Measurements from ENCODE around the gene AP2A2.

AP2A2 gene

DNA sequence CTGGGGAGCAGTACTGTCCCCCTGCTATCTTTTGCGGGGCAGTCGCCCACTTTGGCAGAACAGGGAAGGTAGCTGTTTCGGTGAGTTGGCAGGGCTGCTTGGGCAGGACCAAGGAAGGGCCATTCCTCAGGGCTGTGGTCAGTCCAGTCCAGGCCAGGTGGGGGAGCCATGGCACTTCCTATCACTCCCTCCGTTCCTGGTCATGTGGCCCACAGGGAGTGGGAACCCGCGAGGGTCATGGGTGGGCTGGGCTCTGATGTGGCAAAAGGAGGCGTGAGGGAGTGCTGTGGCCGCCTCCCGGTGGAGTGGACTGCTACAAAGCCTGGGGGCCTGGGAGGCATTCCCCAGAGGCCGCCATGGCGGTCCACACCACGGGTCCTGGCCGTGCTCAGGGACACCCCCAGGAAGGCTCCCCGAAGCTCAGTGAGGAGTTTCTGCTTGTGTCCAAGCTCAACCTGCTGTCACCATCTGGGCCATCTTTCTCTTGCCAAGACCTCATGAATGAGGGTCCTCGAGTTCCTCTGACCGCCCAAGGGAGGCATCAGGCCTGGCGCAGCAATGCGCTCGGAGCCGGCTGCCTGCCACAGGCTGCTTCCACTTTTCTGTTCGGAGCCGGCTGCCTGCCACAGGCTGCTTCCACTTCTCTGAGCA lies 27.0 kb upstream of the AP2A2 start:
- peak; percentile 35 for DNase-seq (ENCODE audit: low read depth)

DNA sequence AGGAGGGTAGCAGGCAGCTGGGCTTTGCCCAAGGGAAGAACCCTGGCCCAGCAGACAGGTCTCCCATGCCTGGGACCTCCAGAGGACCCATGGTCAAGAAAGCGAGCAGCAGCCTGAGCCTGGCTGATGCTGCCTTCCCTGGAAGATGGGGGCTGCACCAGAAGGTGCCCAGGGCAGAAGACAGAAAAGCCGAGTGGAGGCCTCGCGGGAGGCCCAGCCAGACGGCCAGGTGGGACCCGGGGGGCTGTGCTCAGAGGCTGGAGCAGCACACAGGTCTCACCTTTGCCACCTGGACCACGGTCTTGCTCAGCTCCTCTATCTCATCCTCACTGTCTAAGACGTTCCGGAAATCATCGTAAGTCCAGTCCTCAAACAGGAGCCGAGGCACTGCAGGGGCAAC lies 25.9 kb upstream of the AP2A2 start:
- DNase-seq (ENCODE audit: low read depth) = no peak

DNA sequence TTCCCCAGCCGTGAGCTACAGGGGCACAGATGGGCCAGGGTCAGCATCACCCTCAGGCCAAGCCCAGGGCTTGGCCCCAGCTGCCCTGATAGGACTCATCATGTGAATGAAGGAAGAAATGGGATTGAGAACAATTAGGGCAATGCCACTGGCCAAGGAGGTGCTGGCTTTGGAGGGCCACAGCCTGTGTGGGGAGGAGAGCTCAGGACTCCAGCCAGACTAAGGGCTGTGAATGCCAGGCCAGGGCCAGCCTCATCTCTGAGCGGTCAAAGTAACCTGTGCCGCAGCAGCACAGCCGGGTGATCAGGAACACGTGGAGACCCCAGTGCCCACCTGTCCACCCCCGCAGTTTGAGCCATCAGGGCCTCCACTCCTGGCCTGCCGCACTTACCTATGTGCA lies 25.1 kb upstream of the AP2A2 start:
- no peak for DNase-seq (ENCODE audit: low read depth)

DNA sequence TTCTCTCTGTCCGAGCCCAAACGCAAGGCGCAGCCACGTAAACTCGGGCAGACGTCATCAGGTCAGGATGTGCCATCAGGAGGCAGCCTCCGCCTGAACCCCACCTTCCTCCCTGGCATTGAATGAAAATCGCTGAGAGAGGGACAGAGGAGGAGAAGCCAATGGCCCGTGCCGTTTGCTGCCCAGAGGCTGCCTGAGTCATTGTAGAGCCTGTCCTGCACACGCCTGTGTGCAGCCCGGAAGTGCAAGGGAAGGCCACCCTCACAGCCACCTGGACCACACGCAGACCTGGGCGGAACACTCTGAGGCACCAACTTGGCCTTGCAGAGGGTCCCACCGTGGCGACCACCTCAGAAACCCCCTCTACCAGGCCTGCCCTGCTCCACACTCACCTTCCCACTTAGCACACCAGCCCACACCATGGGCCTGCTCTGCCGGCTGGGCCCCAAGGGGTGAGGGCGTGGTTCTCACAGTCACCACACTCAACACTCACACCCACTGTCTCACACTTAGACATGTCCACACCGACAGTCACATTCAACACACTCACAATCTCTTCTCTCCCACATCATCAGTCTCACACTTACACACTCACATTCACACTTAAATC lies 24.1 kb upstream of the AP2A2 start:
- DNase-seq (ENCODE audit: low read depth) = no peak

DNA sequence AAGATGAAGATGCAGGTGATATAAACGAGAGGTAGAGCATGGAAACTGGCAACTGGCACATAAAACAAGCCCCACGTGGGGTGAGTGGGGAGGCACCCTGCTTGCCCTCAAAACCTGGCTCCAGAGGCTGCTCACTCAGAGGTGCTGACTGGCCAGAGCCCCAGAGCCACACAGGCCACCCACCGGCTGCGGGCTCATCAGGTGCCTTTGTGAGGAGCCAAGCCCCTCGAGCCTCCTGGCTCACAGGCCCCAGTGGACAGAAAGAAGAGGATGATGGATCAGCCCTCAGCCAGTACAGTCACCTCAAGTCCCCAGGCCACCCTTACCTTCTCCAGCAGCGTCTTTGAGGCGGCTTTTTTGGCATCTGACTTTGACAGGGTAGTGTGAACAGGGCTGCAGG lies 21.3 kb upstream of the AP2A2 start:
- no peak for DNase-seq (ENCODE audit: low read depth)

DNA sequence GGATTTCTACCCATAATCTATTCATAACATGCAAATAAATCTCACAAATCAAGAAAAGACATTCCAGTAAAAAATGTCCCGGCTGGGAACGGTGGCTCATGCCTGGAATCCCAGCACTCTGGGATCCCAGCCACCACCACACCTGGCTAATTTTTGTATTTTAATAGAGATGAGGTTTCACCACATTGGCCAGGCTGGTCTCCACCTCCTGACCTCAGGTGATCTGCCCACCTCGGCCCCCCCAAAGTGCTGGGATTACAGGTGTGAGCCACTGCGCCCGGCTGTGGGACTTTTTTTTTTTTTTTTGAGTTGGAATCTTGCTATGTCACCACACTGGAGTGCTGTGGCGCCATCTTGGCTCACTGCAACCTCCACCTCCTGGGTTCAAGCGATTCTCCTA lies 19.7 kb upstream of the AP2A2 start:
- no peak for DNase-seq (ENCODE audit: low read depth)

DNA sequence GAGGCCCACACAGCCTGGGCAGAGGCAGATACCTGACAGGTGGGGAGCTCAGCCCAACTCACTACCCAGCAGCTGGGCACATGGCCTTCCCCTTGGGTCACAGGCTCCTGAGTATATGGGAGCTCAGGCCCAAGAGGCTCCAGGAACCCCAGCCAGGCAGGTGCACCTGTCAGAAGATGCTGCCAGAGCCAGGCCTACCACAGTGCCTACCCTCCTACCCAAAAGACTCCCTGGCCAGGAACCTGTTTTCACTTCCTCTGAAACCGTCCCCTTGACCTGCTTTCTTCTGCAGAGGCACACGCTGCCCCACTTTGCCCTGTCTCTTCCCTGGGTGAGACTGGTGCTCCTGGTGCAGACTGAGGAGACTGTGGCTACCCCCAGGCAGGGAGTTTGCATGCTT lies 18.0 kb upstream of the AP2A2 start:
- DNase-seq (ENCODE audit: low read depth) = no peak

DNA sequence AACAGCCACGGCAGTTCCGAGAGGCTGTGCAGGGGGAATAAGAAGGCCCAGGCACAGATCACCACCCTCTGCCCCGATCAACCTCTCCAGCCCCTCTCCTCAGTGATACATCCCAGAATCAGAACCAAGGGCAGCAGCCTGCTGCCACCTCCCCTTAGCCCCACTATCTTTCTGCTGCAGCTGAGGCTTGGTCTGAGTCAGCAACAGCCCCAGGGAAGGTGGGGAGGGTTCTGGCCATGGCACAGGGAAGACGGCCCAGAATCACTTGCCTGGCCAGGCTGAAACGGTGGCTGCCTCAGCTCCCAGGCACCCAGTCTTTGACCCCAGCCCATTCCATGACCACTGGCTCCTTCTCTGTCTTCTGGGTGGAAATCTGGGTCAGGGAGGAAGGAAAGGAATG lies 17.4 kb upstream of the AP2A2 start:
- DNase-seq (ENCODE audit: low read depth) = peak; percentile 56

DNA sequence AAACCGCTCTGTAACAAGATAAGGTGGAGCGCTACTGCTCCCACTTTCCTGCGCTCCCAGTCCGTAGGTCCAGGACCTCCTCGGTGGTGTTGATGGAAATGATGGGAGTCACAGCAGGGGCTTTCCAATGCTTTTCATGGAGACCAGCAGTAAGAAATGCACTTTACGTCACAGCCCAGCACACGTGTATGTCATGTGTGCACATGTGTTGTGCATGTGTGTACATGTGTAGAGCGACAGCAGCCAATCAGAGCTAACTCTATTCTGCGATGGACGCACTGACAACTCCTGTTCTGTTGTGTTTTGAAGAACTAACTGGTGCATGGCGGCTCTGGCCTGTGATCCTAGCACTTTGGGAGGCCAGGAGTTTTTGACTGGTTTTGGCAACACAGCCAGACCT lies 16.3 kb upstream of the AP2A2 start:
- no peak for DNase-seq (ENCODE audit: low read depth)

DNA sequence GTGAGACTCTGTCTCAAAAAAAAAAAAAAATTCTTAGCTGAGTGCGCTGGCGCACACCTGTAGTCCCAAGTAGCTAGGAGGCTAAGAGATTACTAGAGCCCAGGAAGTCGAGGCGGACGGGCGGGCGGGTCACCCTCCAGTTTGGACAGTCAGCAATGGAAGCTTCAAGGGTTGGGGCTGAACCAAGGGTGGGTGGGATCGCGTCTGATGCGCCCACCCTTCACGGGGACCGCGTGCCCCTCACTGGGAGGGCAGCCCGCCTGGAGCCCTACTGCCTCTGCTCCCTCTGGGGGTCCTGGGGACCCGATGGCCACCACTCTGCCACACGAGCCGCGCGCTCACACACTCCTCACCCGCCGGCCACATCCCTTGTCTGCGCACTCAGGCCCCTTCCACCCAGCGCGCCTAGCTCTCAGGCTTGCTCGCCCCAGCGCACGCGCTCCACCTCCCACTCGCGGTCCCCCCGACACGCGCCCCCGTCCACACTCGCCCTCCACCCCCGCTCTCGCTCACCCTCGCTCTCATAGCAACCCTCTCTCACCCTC lies 15.6 kb upstream of the AP2A2 start:
- peak; percentile 31 for DNase-seq (ENCODE audit: low read depth)

DNA sequence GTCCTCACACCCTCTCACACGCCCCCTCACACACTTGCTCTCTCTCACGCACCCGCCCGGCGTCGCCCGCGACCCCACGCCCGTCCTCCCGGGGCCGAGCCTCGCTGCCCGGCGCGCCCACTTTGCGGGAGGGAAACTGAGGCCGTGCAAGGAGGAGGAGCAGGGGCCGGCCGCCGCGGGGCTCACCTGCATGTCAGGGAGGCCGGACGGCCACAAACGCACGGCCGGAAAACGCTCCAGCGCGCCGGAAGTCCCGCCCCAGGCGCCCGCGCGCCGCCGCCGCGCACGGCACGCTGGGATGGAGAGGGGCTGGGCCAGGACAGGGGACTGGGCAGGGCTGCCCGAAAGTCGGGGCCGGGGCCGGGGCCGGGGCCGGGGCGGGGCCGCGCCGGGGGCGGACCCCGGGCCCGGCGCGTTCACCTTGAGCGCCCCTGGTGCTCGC lies 15.1 kb upstream of the AP2A2 start, which contains the start of gene CHID1:
TSS of gene CHID1 (minus strand) at position 222 of the 442 bp plus-strand sequence. CDS start 5,994 bp downstream, outside the sequence.
- peak; percentile 86 for DNase-seq (ENCODE audit: low read depth)

DNA sequence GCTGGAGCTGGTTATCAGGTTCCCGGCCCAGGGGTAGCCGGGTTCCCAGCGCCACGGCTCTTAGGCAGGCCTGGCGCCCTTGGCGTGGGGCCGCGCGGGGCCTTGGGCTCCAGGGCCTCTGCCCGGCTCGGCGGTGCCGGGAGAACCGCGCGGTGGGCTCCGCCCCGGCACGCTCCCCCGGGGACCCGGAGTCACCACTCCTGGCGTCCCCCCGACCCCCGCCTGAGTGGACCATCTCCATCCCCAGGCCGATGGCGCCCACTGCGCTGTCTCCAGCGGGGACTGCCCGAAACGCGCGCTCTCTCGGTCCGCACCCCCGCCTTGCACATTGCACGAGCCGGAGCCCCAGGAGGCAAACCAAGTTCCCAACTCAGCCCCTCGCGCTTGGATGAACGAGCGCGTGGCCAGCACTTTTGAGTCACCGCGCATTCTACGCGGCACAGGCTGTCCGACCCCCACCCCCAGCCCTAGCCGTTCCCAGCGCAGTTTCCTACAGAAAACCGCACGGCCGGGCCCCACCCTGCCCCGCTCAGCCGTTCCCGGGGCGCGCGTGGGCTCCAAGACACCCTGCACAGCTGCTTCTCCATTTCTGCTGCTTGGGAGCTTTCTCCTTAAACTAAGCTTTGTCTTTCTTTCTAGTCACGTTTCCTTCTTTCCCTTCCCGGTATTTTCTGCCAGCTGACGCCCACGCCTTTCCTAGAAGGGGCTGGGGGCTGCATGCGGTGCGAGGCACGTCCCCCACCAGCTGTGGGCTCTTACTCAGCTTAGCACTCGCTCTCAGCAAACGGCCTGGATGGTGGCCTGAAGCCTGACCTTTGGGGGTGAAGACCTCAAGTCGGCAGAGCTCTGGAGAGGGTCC lies 14.4 kb upstream of the AP2A2 start:
- DNase-seq (ENCODE audit: low read depth) = peak; percentile 79

DNA sequence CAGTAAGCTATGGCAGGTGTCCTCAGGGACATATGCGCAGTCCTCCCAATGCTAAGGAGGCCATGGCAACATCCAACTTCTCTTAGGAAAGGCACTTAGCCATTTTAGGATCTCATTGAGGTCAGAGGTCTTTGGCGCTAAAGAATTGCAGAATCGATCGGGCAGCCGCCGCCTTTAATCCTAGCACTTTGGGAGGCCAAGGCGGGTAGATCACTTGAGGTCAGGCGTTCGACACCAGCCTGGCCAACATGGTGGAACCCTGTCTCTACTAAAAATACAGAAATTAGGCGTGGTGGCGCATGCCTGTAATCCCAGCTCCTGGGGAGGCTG lies 13.8 kb upstream of the AP2A2 start:
- no peak for DNase-seq (ENCODE audit: low read depth)

DNA sequence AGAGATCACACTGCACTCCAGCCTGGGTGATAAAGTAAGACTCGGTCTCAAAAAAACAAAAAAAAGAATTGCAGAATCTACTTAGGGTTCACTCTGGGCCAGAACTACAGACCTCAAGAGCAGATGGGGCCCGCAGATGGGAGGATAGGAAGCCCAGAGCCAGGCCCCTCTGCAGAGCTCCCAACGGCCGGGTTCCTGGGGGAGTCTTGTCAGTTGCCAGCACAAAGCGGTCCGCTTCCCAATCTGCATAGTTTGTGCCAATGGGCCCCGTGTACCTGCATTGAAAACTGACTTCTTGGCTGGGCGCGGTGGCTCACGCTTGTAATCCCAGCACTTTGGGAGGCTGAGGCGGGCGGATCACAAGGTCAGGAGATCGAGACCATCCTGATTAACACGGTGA lies 13.4 kb upstream of the AP2A2 start:
- DNase-seq (ENCODE audit: low read depth) = no peak

DNA sequence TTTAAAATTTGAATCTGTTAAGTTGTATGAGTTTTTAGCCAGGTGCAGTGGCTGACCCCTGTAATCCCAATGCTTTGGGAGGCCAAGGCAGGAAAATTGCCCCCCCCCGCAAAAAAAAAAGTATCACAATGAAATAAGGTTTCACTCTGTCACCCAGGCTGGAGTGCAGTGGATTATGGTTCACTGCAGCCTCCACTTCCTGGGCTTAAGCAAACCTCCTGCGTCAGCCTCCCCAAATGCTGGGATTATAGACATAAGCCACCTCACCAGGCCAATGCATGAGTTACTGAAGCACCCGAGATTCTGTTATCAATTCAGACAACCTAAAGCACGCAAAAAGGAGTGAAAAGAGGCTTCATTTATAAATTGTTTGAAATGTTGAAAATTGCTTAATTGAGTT lies 12.6 kb upstream of the AP2A2 start:
- DNase-seq (ENCODE audit: low read depth) = no peak

DNA sequence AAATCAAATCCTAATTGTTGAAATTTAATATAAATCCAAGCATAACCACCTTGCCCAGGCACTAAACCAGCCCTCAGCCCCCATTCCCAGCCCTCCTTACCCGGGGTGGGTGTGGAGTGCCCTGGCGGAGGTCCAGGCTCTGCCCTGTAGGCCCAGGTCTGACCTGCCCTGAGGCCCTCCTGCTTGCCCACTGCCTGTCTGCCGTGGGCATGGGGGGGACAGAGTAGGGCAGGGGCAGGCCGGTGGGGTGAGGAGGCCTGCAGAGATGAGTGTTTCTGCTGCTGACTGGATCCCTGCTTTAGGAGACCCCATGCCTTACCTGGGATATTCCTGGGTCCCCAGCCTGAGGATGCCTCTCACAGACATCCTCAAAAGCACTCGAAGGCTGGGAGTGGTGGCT lies 11.5 kb upstream of the AP2A2 start:
- DNase-seq (ENCODE audit: low read depth) = no peak

DNA sequence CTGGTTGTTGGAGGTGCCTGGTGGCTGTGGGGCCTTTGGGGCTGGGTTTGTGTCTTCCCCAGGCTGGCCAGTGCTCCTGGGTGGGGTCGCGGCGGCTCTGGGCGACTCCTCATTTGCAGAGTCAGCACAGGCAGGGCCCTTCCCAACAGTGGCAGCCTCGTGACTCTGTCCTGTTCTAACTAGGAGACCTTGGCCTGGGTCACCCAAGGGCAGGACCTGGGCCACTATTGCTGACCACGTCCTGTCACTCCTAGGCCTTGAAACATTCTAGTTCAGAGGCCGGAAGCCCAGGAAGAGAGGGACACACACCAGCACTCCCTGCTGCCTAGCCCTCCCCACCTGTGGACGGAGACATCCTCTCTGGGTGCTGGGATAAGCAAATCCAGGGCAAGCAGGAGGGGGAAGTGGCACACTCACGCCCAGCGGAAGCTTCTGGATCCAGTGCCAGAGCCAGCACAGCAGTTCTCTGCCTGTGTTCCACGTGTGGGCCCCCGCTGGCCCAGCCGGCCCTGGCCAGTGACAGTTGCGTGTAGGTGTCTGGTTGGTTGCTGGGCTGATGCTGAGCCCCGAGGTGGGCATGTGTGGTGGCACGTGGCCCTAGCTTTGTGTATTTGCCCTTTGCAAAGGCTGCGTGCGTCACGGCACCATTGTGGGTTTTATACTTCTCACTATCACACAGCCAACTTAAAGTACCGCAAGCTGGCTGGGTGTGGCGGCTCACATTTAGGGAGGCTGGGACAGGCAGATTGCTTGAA lies 10.7 kb upstream of the AP2A2 start:
- DNase-seq (ENCODE audit: low read depth) = no peak

DNA sequence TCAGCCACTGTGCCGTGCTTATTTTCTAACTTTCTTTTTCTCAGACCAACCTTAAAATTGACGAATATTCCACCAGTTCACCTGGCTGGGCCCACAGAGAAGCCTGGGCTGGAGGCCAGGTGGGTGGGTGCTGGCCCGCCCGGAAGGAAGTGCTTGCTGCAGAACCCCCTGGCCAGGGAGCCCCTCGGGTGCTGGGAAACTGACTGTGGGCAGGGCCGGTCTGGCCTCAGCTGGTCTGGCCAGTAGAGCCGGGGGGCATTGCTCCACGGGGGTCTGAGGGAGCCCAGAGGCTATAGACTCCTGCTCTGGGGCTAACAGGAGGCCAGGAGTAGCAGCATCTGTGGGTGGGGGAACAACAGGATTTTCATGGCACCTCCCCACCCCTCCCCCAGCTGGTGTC lies 8.2 kb upstream of the AP2A2 start:
- DNase-seq (ENCODE audit: low read depth) = no peak

DNA sequence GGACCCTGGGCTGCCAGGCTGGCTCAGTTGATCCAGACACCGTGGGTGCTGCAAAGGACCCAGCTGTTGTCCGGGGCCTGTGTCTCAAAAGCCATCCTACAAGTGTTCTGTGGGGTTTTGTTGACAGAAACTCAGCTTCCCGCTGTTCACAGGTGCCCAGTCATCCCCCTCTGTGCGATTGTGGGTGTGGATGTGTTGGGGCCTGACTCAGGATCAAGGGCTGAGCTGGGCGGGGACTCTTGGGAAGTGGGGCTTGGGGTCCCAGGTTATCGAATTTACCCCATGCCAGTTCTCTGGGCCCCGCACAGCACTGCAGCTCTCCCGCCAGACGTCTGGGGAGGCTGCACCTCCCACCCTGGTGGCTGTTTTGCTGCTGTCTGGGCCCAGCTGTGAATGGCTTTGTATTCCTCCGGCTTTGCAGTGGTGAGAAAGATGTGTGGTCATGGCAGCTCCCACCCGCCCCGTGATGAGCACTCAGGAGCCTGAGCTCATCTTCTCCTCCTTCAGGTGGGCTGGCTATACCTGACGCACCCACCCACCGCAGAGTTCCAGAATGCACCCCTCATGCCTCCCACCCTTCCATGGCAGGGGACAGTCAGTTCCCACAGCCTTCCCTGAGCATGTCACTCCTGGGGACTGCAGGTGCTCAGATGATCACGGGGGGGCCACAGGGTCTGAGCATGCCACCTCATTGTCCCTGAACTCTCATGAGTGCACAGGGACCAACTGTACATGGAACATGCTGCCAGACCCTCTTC lies 3.6 kb upstream of the AP2A2 start:
- DNase-seq (ENCODE audit: low read depth) = no peak

DNA sequence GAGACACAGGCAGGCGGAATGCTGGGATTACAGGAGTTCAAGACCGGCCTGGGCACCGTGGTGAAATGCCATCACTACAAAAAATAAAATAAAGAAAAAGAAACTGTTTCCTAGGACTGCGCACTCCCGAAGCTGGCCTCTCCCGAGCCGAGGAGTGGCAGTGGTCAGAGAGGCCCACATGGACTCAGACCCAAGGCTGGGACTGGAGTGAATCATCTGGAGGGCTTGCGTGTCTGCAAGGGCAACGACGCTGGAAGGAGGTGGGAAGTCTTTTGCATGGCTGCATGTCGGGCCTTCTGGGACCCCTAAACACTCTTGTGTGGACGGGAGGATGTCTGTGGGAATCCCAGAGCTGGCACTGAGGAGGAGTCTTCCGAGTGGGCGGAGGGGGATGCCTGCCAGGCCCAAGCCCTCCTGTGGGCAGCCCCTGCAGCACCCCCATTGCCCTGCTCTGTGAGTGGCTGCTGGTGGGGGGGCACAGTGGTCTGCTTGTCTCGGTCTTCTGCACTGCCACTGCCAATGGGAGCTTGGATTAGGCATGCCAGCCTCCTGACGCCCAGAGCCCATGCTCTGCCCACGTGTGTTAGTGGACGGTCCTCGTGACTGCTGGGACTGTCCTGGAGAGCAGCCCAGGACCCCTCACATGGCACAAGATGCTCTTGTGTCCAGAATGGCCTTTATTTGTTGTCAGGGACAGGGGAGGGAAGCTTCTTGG lies 1.8 kb upstream of the AP2A2 start:
- no peak for DNase-seq (ENCODE audit: low read depth)
